Measurements from ENCODE around the gene CFAP53. TPM values are rescaled to one million over a fixed set of nuclear protein-coding genes. Genes with fewer than 3 reads are reported as not detected.
"Not testable (repeated sequence)": the region's sequence is repeated elsewhere in the genome, so short reads cannot be mapped to it uniquely, and the experiment has no call there.

CFAP53 gene
- total and polyA plus RNA-seq, 2 of the 13 experiments (the other 11 are each of a cell fraction or from before 2014, with no cell fraction given): 0.05 to 0.07 TPM

DNA sequence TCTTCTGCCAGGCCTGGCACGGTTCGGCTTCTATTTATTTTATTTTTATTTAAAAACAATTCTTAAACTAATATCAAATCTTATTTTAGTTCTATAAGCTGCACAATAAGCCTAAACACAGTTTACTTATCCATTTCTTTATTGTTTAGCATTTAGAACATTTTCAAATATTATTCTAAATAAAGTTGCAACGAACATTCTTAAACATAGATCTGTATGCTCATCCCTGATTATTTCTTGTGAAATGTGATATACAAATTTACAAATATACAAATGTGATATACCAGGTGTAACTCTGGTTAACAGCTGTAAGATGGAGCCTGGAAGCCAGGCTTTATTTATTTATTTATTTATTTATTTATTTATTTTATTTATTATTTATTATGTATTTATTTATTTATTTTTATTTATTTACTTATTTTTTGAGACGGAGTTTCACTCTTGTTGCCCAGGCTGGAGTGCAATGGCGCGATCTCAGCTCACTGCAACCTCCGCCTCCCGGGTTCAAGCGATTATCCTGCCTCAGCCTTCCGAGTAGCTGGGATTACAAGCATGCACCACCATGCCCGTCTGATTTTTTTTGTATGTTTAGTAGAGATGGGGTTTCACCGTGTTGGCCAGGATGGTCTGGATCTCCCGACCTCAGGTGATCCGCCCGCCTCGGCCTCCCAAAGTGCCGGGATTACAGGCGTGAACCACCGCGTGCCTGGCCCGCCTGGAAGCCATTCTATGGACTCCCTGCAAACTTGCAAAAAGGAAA lies 22.2 kb upstream of the CFAP53 start:
- peak overlapping the region; percentile 71 for H3K9ac ChIP-seq (ENCODE audit: insufficient read depth, low read depth, low read length)
- TF ChIP-seq ZBTB38 (CRISPR knock-in tag; IDR thresholded peaks at IDR 0.05): 0 out of 2 replicates have a peak, but pooled peaks have one; percentile 37
- TF ChIP-seq, protein P1, sequence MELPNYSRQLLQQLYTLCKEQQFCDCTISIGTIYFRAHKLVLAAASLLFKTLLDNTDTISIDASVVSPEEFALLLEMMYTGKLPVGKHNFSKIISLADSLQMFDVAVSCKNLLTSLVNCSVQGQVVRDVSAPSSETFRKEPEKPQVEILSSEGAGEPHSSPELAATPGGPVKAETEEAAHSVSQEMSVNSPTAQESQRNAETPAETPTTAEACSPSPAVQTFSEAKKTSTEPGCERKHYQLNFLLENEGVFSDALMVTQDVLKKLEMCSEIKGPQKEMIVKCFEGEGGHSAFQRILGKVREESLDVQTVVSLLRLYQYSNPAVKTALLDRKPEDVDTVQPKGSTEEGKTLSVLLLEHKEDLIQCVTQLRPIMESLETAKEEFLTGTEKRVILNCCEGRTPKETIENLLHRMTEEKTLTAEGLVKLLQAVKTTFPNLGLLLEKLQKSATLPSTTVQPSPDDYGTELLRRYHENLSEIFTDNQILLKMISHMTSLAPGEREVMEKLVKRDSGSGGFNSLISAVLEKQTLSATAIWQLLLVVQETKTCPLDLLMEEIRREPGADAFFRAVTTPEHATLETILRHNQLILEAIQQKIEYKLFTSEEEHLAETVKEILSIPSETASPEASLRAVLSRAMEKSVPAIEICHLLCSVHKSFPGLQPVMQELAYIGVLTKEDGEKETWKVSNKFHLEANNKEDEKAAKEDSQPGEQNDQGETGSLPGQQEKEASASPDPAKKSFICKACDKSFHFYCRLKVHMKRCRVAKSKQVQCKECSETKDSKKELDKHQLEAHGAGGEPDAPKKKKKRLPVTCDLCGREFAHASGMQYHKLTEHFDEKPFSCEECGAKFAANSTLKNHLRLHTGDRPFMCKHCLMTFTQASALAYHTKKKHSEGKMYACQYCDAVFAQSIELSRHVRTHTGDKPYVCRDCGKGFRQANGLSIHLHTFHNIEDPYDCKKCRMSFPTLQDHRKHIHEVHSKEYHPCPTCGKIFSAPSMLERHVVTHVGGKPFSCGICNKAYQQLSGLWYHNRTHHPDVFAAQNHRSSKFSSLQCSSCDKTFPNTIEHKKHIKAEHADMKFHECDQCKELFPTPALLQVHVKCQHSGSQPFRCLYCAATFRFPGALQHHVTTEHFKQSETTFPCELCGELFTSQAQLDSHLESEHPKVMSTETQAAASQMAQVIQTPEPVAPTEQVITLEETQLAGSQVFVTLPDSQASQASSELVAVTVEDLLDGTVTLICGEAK (IDR thresholded peaks at IDR 0.05): peak; percentile 47
- TF ChIP-seq, protein P1 (CRISPR knock-in tag; IDR thresholded peaks at IDR 0.05): not testable (repeated sequence)
- not testable (repeated sequence) for DNase-seq (ENCODE audit: low spot score)

More for the DNA sequence above, 22.2 kb upstream of the CFAP53 start:
- Histone ChIP-seq H3K4me1 (ENCODE audit: insufficient read depth, low read length) (peaks cover 16% of the 10 kb centered on the region), H3K27ac (ENCODE audit: extremely low read length, insufficient read depth, low read length) (peak overlapping the region; percentile 59), H3K4me3 (replicated peaks in 1 of 3; ENCODE audit: insufficient read depth in 1 of 3, low read depth in 2 of 3, low read length in 3 of 3) (peak overlapping the region; percentile 82 to 93 (median 89)), H2AFZ (ENCODE audit: low read length) (peak overlapping the region; percentile 100), H3K36me3 (replicated peaks in 1 of 2; ENCODE audit: control insufficient read depth in 1 of 2, insufficient read depth in 2 of 2, low read length in 2 of 2) (peaks cover 3 to 20% of the 10 kb centered on the region in 2 experiments; a peak in 4 of 5 replicates), H3K4me2 (ENCODE audit: low read depth, low read length) (peak overlapping the region; percentile 72)
- CTCF ChIA-PET (ENCODE audit: low intra/inter-chr PET ratio, low total read pairs): interaction anchor here (1.5 kb wide), 1 partner anchor 69 kb away, joined by 7 read pairs; no protein-coding TSS in a partner anchor
- BruUV-seq (replicated peaks); ATAC-seq; H3K9me3 ChIP-seq (ENCODE audit: low read length); FAIRE-seq; H3K27me3 ChIP-seq (ENCODE audit: control insufficient read depth in 1 of 2, insufficient read depth in 2 of 2, low read length in 2 of 2); H3K79me2 ChIP-seq (ENCODE audit: insufficient read depth, low read length); H4K20me1 ChIP-seq (ENCODE audit: insufficient read depth, low read length): not testable (repeated sequence)
- intact Hi-C loops (cut with micrococcal nuclease; ENCODE audit: unreplicated experiment) (loop anchor here (2.0 to 5.0 kb wide), 4 partner anchors 18 to 139 kb away; no protein-coding TSS in a partner anchor), in situ Hi-C loops (cut with HindIII; ENCODE audit: extremely low pct_ligation_motif_present, low pct_unique_long_range_greater_than_20kb) (loop anchor here (10.0 kb wide), 1 partner anchor 136 kb away; no protein-coding TSS in a partner anchor)
- 66% methylated on average over 21 of the region's 21 CpGs for WGBS (ENCODE audit: low lambda C conversion rate)
- POLR2A ChIA-PET: interaction anchor here (0.7 kb wide), 1 partner anchor 225 kb away, joined by 3 read pairs; no protein-coding TSS in a partner anchor
